ENCODE results near the gene ZFYVE21. TPM values are rescaled to one million over a fixed set of nuclear protein-coding genes. Genes with fewer than 3 reads are reported as not detected.

The ZFYVE21 gene
- total RNA-seq, 1 experiment from 2014 or later = 46.3 TPM

DNA sequence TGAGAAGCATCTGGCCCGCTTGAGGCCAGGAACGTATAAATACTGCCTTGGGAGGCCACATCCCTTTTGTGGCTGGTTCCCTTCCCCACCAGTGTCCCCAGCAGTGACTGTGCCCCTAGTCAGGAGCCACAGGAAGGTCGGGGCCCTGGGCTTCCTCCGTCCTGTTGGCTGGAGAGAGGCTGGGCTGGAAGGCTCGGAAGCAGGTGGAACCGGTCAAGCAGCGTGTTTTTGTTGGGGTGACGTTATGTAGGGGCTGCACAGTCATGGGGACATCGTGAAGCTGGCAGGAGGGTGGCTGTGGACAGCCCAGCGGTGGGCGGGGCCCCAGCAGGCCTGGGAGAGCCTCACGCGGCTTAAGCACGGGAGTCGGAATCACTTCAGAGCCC, 10.5 kb upstream of the ZFYVE21 start:
- Histone ChIP-seq H3K9me3 (replicated peaks) (no peaks in the 10 kb centered on the region), H3K27ac (no peak overlapping the region), H3K4me1 (replicated peaks) (no peaks in the 10 kb centered on the region), H3K27me3 (replicated peaks) (no peaks in the 10 kb centered on the region), H3K36me3 (peaks cover 94% of the 10 kb centered on the region), H3K4me3 (no peak overlapping the region)
- DNase-seq (ENCODE audit: low read depth in 1 of 2, low spot score in 2 of 2) = no peak

DNA sequence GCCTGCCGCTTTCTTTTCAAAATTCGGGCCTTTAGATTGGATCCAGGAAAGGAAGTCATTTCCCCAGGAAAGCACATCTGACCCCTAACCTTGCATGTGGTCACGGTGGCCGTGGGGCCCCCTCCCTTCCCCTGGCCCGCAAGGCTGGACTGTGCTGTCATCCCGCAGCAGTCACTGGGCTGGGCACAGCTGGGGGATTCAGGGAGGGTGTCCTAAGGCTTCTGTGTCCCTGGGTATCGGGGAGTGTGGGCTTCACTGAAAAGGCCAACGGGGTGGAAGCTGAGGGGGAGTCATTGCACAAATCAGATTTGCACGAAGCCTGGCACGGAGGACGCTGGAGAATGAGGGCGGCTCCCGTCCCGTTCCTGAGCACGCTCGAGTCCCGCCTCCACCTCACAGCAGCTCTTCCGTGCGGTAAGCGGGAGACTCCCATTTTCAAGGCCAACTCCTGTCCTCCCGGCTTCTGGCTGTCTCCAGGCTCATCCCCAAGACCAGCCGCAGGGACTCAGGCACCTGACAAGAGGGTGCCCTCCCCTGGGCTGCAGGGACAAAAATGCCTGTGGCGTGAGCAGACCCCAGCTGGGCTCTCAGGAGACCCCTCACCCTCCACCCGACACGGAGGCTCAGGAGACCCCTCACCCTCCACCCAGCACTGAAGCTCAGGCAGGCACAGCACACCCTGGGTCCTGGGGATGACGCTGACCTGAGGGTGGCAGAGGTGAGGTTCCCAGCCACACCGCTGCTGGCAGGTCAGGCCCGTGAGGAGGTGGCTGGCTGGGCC, 9.9 kb upstream of the ZFYVE21 start:
- no peak for DNase-seq (ENCODE audit: low read depth in 1 of 2, low spot score in 2 of 2)
- H3K9me3 ChIP-seq (replicated peaks) = no peaks in the 10 kb centered on the region
- H3K4me1 ChIP-seq (replicated peaks) = no peaks in the 10 kb centered on the region
- peaks cover 92% of the 10 kb centered on the region for H3K36me3 ChIP-seq
- H3K27ac ChIP-seq = no peak overlapping the region
- no peaks in the 10 kb centered on the region for H3K27me3 ChIP-seq (replicated peaks)
- H3K4me3 ChIP-seq = no peak overlapping the region

DNA sequence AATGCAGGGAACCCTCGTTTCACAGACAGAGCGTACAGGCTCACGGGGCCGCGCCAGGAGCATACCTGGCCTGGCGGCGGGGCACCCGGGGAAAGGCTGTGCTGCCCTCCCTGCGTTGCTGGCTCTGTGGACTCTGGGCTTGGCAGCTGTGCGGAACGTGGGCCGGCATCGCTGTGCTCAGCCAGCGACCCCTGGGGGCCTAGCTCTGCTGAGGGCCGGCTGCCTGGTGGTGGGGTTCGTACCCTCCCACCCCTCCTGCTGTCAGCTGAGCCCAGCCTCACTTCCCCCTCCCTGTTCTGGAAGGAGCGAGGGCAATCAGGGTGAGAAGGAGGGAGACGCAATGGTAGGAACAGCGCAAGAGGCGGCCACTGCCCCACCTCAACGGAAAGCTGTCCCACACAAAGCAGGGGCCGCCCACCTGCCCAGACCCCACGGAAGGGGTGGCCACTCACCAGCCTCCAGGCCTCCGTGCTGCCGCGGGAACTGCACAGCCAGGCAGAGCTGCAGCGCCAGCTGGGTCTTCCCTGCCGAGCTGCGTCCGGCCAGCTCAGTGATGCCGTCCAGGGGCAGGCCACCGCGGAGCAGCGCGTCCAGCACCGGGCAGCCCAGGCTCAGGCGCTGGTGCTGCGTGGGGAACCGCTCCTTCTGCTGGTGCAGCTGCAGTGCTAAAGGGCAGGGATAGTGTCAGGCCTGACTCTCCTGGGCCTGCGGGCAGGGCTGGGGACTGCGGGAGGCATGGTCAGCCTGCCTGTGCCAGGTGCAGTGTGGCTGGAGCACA, 8.9 kb upstream of the ZFYVE21 start:
- peaks cover 91% of the 10 kb centered on the region for H3K36me3 ChIP-seq
- DNase-seq (ENCODE audit: low read depth in 1 of 2, low spot score in 2 of 2) = no peak
- H3K27ac ChIP-seq = no peak overlapping the region
- no peaks in the 10 kb centered on the region for H3K4me1 ChIP-seq (replicated peaks)
- no peak overlapping the region for H3K4me3 ChIP-seq
- H3K9me3 ChIP-seq (replicated peaks) = no peaks in the 10 kb centered on the region
- H3K27me3 ChIP-seq (replicated peaks) = no peaks in the 10 kb centered on the region

DNA sequence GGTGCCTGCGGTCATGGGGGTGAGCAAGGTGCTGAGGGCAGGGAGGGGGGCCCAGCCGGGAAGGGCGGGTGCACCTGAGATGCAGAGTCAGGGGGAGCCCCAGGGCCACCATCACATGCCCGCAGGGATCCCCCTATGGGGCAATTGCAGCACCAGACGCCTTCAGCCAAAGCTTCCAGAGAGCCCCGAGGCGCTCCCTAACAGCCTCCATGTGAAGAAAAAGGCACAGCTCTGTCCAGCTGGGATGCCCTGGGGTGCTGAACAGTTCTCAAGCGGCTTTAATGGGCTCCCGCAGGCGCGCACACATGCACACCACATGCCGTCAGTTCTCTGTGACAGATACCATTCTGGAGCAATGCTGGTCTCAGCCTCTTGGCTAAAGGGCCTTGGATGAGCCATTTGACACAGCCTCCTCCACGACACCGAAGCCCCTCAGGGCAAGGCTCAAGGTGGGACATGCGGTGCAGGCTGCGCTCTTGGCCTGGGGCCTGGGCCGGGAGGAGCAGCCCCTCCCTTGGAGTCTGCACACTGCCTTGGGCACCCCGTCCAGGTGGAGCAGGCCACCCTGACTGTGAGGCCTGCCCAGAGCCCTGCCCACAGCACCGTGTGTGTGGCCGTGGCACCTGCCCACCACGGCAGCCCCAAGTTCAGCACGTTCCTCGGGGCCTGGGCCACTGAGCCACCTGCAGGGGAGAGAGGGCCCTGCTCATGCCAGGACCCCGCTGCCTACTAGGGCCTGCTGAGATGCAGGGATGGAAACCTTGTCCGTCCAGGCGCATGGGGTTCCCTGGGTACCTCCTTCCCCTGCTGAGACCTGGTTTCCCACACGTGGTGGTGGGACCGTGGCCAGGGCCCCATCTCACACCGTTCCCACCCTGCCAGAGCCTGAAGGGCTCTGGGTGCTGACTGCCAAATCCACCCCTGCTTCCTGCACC, 8.0 kb upstream of the ZFYVE21 start:
- H3K36me3 ChIP-seq = peaks cover 86% of the 10 kb centered on the region
- no peak overlapping the region for H3K27ac ChIP-seq
- no peak overlapping the region for H3K4me3 ChIP-seq
- no peaks in the 10 kb centered on the region for H3K9me3 ChIP-seq (replicated peaks)
- H3K4me1 ChIP-seq (replicated peaks) = no peaks in the 10 kb centered on the region
- DNase-seq (ENCODE audit: low read depth in 1 of 2, low spot score in 2 of 2) = no peak
- no peaks in the 10 kb centered on the region for H3K27me3 ChIP-seq (replicated peaks)

- Histone ChIP-seq H3K27ac (no peak overlapping the region), H3K9me3 (replicated peaks) (no peaks in the 10 kb centered on the region), H3K4me1 (replicated peaks) (peaks cover 2% of the 10 kb centered on the region), H3K36me3 (peaks cover 84% of the 10 kb centered on the region), H3K27me3 (replicated peaks) (no peaks in the 10 kb centered on the region), H3K4me3 (no peak overlapping the region)
- no peak for DNase-seq (ENCODE audit: low read depth in 1 of 2, low spot score in 2 of 2)
Measured at GRCh38 chr14:103708750-103709187, 6.8 kb upstream of the ZFYVE21 start.

- H3K4me1 ChIP-seq (replicated peaks) = peaks cover 12% of the 10 kb centered on the region
- no peaks in the 10 kb centered on the region for H3K9me3 ChIP-seq (replicated peaks)
- peaks cover 76% of the 10 kb centered on the region for H3K36me3 ChIP-seq
- H3K27ac ChIP-seq = no peak overlapping the region
- H3K27me3 ChIP-seq (replicated peaks) = no peaks in the 10 kb centered on the region
- DNase-seq (ENCODE audit: low read depth in 1 of 2, low spot score in 2 of 2) = no peak
- no peak overlapping the region for H3K4me3 ChIP-seq
Measured at GRCh38 chr14:103709814-103710213, 5.8 kb upstream of the ZFYVE21 start.

- no peak for DNase-seq (ENCODE audit: low read depth in 1 of 2, low spot score in 2 of 2)
- Histone ChIP-seq H3K9me3 (replicated peaks) (no peaks in the 10 kb centered on the region), H3K4me1 (replicated peaks) (peaks cover 15% of the 10 kb centered on the region), H3K27me3 (replicated peaks) (no peaks in the 10 kb centered on the region), H3K36me3 (peaks cover 69% of the 10 kb centered on the region), H3K27ac (no peak overlapping the region), H3K4me3 (no peak overlapping the region)
Measured at GRCh38 chr14:103710771-103711377, 4.7 kb upstream of the ZFYVE21 start.

GRCh38 chr14:103711516-103712431, 3.8 kb upstream of the ZFYVE21 start:
- H3K36me3 ChIP-seq = peaks cover 60% of the 10 kb centered on the region
- H3K27ac ChIP-seq = no peak overlapping the region
- no peaks in the 10 kb centered on the region for H3K27me3 ChIP-seq (replicated peaks)
- H3K4me1 ChIP-seq (replicated peaks) = peaks cover 21% of the 10 kb centered on the region
- H3K9me3 ChIP-seq (replicated peaks) = no peaks in the 10 kb centered on the region
- no peak overlapping the region for H3K4me3 ChIP-seq
- DNase-seq (ENCODE audit: low read depth in 1 of 2, low spot score in 2 of 2) = no peak

DNA sequence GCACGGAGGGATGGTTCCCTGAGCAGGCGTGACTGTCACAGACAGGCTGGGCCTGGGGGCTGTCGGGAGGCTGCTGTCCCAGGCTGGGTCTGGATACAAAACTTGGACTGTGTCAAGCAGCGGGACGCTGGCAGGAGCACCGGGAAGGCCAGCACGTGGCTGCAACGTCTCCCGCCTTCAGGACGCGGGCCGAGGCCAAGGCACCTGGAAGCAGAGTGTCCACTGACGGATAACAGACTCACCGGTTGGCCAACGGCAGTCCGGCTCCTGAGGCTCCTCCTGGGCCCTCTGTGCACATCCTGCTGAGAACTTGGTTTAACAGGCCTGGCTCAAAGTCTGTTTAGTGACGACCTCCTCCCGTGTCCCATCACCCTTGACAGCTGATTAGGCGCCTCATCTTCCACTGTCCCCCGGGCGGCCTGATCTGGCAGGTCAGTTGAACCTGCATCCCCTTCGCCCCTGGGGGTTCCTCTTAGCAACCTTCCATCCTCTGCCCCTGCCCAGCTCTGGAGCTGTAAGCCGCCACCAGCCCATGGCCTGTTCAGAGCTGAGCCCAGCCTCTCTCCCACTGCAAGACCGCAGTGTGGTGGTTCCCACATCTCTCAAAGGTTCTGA, 2.9 kb upstream of the ZFYVE21 start:
- no peak overlapping the region for H3K27ac ChIP-seq

DNA sequence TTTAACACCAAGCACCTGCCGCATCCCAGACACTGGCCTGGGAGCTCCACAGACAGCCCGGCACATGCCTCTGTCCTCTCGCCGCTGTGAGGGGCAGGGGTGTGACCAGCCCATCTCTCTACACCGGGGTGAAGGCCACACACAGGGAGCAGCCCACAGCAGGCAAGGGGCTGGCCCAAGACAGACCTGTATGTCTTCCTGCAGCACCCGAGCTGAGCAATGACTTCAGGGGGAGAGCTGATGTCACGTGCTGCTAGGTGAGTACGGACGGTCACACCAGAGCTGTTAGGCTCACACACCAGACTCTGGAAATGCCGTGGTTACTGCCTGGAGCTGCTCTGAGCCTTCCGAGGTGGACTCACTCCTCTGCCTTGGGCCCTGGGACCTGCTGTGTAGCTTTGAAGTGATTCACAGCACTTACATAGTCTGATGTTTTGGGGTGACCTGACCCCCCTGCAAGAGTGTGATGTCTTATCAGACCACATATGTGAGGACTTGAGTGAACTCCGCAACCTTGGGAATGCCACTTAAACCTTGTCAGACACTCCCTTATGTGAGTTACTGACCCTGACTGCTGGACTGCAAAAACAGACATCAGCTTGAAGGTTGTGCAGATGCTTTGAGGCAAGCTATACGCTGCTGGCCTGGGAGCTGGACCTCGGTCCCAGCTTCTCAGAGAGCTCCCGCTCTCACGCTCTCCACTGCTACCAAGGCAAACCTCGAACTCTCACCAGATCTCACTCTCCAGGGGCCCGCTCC, 2.1 kb upstream of the ZFYVE21 start:
- DNase-seq (ENCODE audit: low read depth in 1 of 2, low spot score in 2 of 2) = no peak
- Histone ChIP-seq H3K4me3 (no peak overlapping the region), H3K36me3 (peaks cover 47% of the 10 kb centered on the region), H3K4me1 (replicated peaks) (peaks cover 23% of the 10 kb centered on the region), H3K9me3 (replicated peaks) (no peaks in the 10 kb centered on the region), H3K27ac (no peak overlapping the region), H3K27me3 (replicated peaks) (no peaks in the 10 kb centered on the region)

More for the DNA sequence above, 2.9 kb upstream of the ZFYVE21 start:
- Histone ChIP-seq H3K4me3 (no peak overlapping the region), H3K4me1 (replicated peaks) (peaks cover 23% of the 10 kb centered on the region), H3K27me3 (replicated peaks) (no peaks in the 10 kb centered on the region), H3K36me3 (peaks cover 55% of the 10 kb centered on the region), H3K9me3 (replicated peaks) (no peaks in the 10 kb centered on the region)
- DNase-seq (ENCODE audit: low read depth in 1 of 2, low spot score in 2 of 2) = no peak

DNA sequence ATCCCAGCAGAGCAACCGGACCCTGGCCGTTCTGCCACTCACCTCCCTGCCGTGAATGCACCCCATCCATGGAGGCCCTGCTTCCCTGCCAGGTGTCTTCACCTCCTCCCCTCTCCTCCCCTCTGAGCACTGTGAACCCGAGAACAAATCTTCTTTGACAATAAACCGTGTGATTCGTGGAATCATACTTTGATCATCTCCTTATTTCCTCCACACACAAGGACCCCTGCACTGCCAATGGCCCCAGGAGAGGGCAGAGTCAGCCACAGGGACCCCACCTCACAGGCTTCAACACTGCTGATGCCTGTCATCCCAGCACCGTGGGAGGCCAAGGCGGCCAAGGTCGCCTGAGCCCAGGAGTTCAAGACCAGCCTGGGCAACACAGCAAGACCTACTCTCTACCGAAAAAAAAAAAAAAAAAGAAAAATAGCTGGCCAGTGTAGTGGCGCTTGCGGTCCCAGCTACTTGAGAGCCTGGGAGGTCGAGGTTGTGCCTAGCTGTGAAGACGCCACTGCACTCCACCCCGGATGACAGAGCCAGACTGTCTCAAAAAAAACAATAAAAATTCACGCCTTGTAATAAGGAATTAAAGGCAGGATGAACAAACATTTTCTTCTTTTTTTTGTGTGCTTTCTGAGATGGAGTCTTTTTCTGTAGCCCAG, 1.4 kb upstream of the ZFYVE21 start:
- Histone ChIP-seq H3K27ac (0 out of 2 replicates have a peak overlapping the region, but pooled peaks have one; percentile 59), H3K9me3 (replicated peaks) (no peaks in the 10 kb centered on the region), H3K4me3 (peak overlapping the region; percentile 79), H3K36me3 (peaks cover 40% of the 10 kb centered on the region), H3K4me1 (replicated peaks) (peaks cover 23% of the 10 kb centered on the region), H3K27me3 (replicated peaks) (no peaks in the 10 kb centered on the region)
- DNase-seq (ENCODE audit: low read depth in 1 of 2, low spot score in 2 of 2) = peak in 1 of 2 experiments; percentile 28
